PC-9 (cell line): ENCODE measurements around the gene PRDM12. TPM values are rescaled to one million over a fixed set of nuclear protein-coding genes. Genes with fewer than 3 reads are reported as not detected.

Source experiments
- BruUV-seq: library from RNA; stranded (reverse); fragments of 400-500 nt; replicated peaks from 2 replicates; lab custom pipeline; 2021; lab: Mats Ljungman, UMichigan
- CTCF ChIA-PET: fragments of 300-600 bp; sonication (Branson Sonifier 250); formaldehyde crosslinking; loops from one replicate; lab custom pipeline; 2022; ENCODE audit warnings: antibody characterized with exemption; lab: Charles Lee
- POLR2A ChIA-PET: fragments of 300-600 bp; sonication (Branson Sonifier 250); formaldehyde crosslinking; loops from one replicate; lab custom pipeline; 2022; ENCODE audit warnings: antibody characterized with exemption; ENCODE audit not compliant: unreplicated experiment; lab: Charles Lee
- DNase-seq, 2 experiments: peaks; one replicate each; pipeline versions ENCODE4 v3.0.0 to v3.0.0-alpha.2; 2015 to 2022; ENCODE audit warnings: mixed read lengths in 1 of 2
- H2AFZ ChIP-seq: fragments of 200-600 bp; sonication (generic); 2 replicates; pipeline ENCODE4 v1.8.1; 2017; ENCODE audit warnings: antibody characterized with exemption
- H3F3A ChIP-seq: fragments of 200-600 bp; sonication (generic); 2 replicates; pipeline ENCODE4 v1.8.1; 2017; ENCODE audit warnings: antibody characterized with exemption, mild to moderate bottlenecking, low read depth; ENCODE audit not compliant: insufficient read depth
- H3K27ac ChIP-seq: fragments of 200-600 bp; sonication (generic); 2 replicates; pipeline ENCODE4 v1.6.1; 2016; ENCODE audit warnings: mixed run types
- H3K27me3 ChIP-seq: fragments of 200-600 bp; sonication (generic); 2 replicates; pipeline ENCODE4 v1.6.1; 2016; ENCODE audit warnings: low read depth, mixed run types; ENCODE audit not compliant: insufficient read depth
- H3K36me3 ChIP-seq: fragments of 200-600 bp; sonication (generic); 2 replicates; pipeline ENCODE4 v1.6.1; 2016; ENCODE audit warnings: low read depth, mixed run types
- H3K4me1 ChIP-seq: fragments of 200-600 bp; sonication (generic); replicated peaks from 2 replicates; pipeline ENCODE4 v1.6.1; 2016; ENCODE audit warnings: mixed run types; ENCODE audit not compliant: insufficient read depth
- H3K4me2 ChIP-seq: fragments of 200-600 bp; sonication (generic); 2 replicates; pipeline ENCODE4 v1.6.1; 2017; ENCODE audit warnings: mixed run types
- H3K4me3 ChIP-seq: fragments of 200-600 bp; sonication (generic); 2 replicates; pipeline ENCODE4 v1.6.1; 2016; ENCODE audit warnings: mixed run types
- H3K79me2 ChIP-seq: fragments of 200-600 bp; sonication (generic); 2 replicates; pipeline ENCODE4 v1.6.1; 2017; ENCODE audit warnings: low read depth, mixed run types
- H3K9me2 ChIP-seq: fragments of 200-600 bp; sonication (generic); 2 replicates; pipeline ENCODE4 v1.8.1; 2017; ENCODE audit warnings: mild to moderate bottlenecking; ENCODE audit not compliant: insufficient read depth
- H3K9me3 ChIP-seq: fragments of 200-600 bp; sonication (generic); 2 replicates; pipeline ENCODE4 v1.8.1; 2016; ENCODE audit warnings: low read depth; ENCODE audit not compliant: insufficient read depth
- H4K20me1 ChIP-seq: fragments of 200-600 bp; sonication (generic); 2 replicates; pipeline ENCODE4 v1.8.1; 2017; ENCODE audit not compliant: insufficient read depth
- CTCF ChIP-seq: fragments of 200-600 bp; sonication (generic); conservative IDR thresholded peaks from 2 replicates; pipeline ENCODE4 v1.6.1; 2017; ENCODE audit warnings: mixed run types, antibody characterized with exemption, mild to moderate bottlenecking, moderate library complexity
- EZH2 ChIP-seq: fragments of 200-600 bp; sonication (generic); IDR thresholded peaks from 2 replicates; pipeline ENCODE4 v1.8.0; 2017; ENCODE audit warnings: antibody characterized with exemption, low read depth
- intact Hi-C: fragments of 100-400 bp; cut with micrococcal nuclease; formaldehyde crosslinking; loops from one replicate; pipeline ENCODE4 v1.10.0; 2022; ENCODE audit not compliant: unreplicated experiment
- total RNA-seq: library from RNA; stranded (reverse); gene quantifications from 2 replicates; pipeline ENCODE4 v1.2.3, GENCODE V29; 2021

The PRDM12 gene
- total RNA-seq, 1 experiment from 2014 or later, result 0.46 TPM

- Histone ChIP-seq H3K9me2 (no peaks in the 10 kb centered on the region), H3K79me2 (peaks cover 16% of the 10 kb centered on the region), H3F3A (peaks cover 12% of the 10 kb centered on the region; the same call in 1 of the 2 replicates), H3K27me3 (no peaks in the 10 kb centered on the region), H4K20me1 (peaks cover 5% of the 10 kb centered on the region; the same call in 1 of the 2 replicates), H2AFZ (peak overlapping the region; percentile 84), H3K9me3 (no peaks in the 10 kb centered on the region), H3K4me2 (peak overlapping the region; percentile 82), H3K27ac (peak overlapping the region; percentile 29), H3K36me3 (no peaks in the 10 kb centered on the region), H3K4me3 (peak overlapping the region; percentile 70), H3K4me1 (peaks cover 21% of the 10 kb centered on the region)
- intact Hi-C loops, result loop anchor here (1.0 to 10.0 kb wide), 2 partner anchors 338 to 805 kb away; no protein-coding TSS in a partner anchor
- ChIA-PET POLR2A (interaction anchor here (0.6 to 0.8 kb wide), 4 partner anchors 38 to 279 kb away, joined by 4 to 14 read pairs (median 8); no protein-coding TSS in a partner anchor), CTCF (interaction anchor here (0.6 to 1.9 kb wide), 2 partner anchors 11 to 236 kb away, joined by 3 to 6 read pairs; no protein-coding TSS in a partner anchor)
- BruUV-seq, result TSS peak; percentile 39
- TF ChIP-seq EZH2 (no peak), CTCF (no peak)
- DNase-seq, result peak; percentile 83 to 95
Observed at GRCh38 chr9:130689937-130690700, 25.7 kb downstream of the PRDM12 start.

DNA sequence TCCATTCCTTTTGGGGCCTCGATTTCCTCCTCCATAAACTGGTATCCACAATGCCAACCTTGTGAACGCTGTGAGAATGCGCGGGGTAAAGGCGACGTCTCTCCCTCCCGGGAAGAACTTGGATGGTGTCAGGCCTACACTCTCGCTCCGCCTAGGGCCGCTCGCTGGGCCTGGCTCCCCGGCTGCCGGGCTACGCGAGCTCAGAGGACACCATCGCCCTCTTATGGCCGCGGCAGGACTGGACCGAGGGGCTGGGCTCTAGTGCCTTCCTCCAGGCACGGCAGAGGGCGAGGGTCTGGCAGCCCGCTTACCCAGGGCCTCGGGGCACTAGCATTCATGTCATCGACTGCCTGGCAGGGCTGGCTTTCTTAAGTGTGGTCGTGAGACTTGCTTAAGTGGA is 27.9 kb downstream of the PRDM12 start:
- Histone ChIP-seq H4K20me1 (peaks cover 11% of the 10 kb centered on the region), H3K27me3 (no peaks in the 10 kb centered on the region), H3F3A (peaks cover 12% of the 10 kb centered on the region; the same call in 1 of the 2 replicates), H3K4me3 (no peak overlapping the region), H3K27ac (no peak overlapping the region), H2AFZ (no peak overlapping the region), H3K9me2 (no peaks in the 10 kb centered on the region), H3K4me1 (peaks cover 22% of the 10 kb centered on the region), H3K4me2 (no peak overlapping the region), H3K9me3 (no peaks in the 10 kb centered on the region), H3K36me3 (peaks cover 12% of the 10 kb centered on the region), H3K79me2 (peaks cover 38% of the 10 kb centered on the region)
- POLR2A ChIA-PET, result no interaction called here
- CTCF ChIA-PET, result no interaction called here
- DNase-seq, result no peak
- intact Hi-C loops, result no loop called here
- TF ChIP-seq CTCF, result no peak
- no peak for TF ChIP-seq EZH2
- no TSS peak for BruUV-seq

- H3K36me3 ChIP-seq, result peaks cover 14% of the 10 kb centered on the region
- no peak overlapping the region for H3K27ac ChIP-seq
- CTCF ChIA-PET, result interaction anchor here (0.7 to 1.1 kb wide), 3 partner anchors 8 to 247 kb away, joined by 3 to 4 read pairs (median 3); no protein-coding TSS in a partner anchor
- no peaks in the 10 kb centered on the region for H3K9me3 ChIP-seq
- intact Hi-C loops, result no loop called here
- H3K4me2 ChIP-seq, result peak overlapping the region; percentile 74
- peak overlapping the region; percentile 98 for H2AFZ ChIP-seq
- peaks cover 40% of the 10 kb centered on the region for H3K79me2 ChIP-seq
- POLR2A ChIA-PET, result interaction anchor here (0.5 to 0.9 kb wide), 4 partner anchors 20 to 411 kb away, joined by 3 to 5 read pairs (median 4); no protein-coding TSS in a partner anchor
- H3F3A ChIP-seq, result peaks cover 12% of the 10 kb centered on the region; the same call in 1 of the 2 replicates
- peaks cover 12% of the 10 kb centered on the region for H4K20me1 ChIP-seq
- TF ChIP-seq CTCF (no peak), EZH2 (no peak)
- H3K27me3 ChIP-seq, result no peaks in the 10 kb centered on the region
- no peaks in the 10 kb centered on the region for H3K9me2 ChIP-seq
- H3K4me3 ChIP-seq, result peak overlapping the region; percentile 88
- DNase-seq, result no peak
- peaks cover 22% of the 10 kb centered on the region for H3K4me1 ChIP-seq
- BruUV-seq, result no TSS peak
Observed at GRCh38 chr9:130693101-130693425, 28.7 kb downstream of the PRDM12 start.
